Testis (tissue), 2 donors: ENCODE results near the gene KDM2A.
"Not testable (repeated sequence)": the region's sequence is repeated elsewhere in the genome, so short reads cannot be mapped to it uniquely, and the experiment has no call there.

Experiments used
- POLR2A ChIP-seq: fragments of 450-650 bp; IDR thresholded peaks from one replicate; pipeline ENCODE4 v1.6.1; 2017; ENCODE audit warnings: antibody characterized with exemption, mild to moderate bottlenecking, moderate library complexity
- TF ChIP-seq, protein P1 (sequence below), 3 experiments: fragments of 450-650 bp in 2 of 3; fragments of 200-600 bp in 1 of 3; sonication (generic) in 1 of 3; IDR thresholded peaks; one replicate each; pipeline ENCODE4 v1.5.1; 2016 to 2019; ENCODE audit warnings: antibody characterized with exemption in 3 of 3, mild to moderate bottlenecking in 2 of 3, moderate library complexity in 1 of 3

GRCh38 chr11:67234571-67234970 lies 115.5 kb downstream of the KDM2A start:
- TF ChIP-seq, protein P1, sequence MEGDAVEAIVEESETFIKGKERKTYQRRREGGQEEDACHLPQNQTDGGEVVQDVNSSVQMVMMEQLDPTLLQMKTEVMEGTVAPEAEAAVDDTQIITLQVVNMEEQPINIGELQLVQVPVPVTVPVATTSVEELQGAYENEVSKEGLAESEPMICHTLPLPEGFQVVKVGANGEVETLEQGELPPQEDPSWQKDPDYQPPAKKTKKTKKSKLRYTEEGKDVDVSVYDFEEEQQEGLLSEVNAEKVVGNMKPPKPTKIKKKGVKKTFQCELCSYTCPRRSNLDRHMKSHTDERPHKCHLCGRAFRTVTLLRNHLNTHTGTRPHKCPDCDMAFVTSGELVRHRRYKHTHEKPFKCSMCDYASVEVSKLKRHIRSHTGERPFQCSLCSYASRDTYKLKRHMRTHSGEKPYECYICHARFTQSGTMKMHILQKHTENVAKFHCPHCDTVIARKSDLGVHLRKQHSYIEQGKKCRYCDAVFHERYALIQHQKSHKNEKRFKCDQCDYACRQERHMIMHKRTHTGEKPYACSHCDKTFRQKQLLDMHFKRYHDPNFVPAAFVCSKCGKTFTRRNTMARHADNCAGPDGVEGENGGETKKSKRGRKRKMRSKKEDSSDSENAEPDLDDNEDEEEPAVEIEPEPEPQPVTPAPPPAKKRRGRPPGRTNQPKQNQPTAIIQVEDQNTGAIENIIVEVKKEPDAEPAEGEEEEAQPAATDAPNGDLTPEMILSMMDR (IDR thresholded peaks at IDR 0.05) = not testable (repeated sequence)
- not testable (repeated sequence) for TF ChIP-seq POLR2A
